Measurements from ENCODE around the gene CMSS1. TPM values are rescaled to one million over a fixed set of nuclear protein-coding genes. Genes with fewer than 3 reads are reported as not detected.

The CMSS1 gene
- 19.3 and 27.0 TPM in 2 replicates for total RNA-seq

GRCh38 chr3:99817437-99818240 lies at the start of gene CMSS1:
Gene CMSS1 (plus strand): TSS chr3:99817862.

DNA sequence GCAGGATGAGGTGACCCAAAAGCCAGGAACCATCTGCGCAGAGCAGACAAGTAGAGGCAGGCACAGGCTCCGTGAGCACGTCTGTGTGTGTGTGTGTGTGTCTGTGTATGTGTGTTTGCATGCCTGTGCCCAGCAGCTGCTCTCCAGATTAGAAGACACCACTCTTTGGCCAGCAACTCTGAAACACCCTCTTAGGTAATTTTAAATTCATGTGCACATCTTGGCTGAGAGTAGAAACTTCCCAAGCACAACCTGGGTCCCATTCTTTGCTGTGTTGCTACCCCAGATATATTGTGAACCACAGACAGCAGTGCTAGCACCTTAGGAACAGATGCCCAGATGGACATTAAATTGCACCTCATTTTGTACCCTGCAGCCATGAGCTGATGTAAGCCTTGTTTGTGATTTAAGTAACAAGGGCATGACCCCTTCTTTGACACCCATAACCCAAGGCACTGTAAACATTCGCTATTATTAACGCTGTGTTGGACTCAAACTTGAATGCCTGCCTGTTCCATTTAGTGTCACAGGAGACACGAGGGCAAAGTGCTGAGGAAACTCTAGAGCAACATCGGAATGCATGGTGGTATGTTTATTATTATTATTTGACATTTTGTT lies 296.9 kb downstream of the CMSS1 start, which contains the start of gene FILIP1L:
Gene FILIP1L, minus strand, starts transcription at position 89 of the 618 bp plus-strand sequence.

Other genes with a start within 250 kb of the CMSS1 start
- 0.34 and 4.0 TPM in 2 replicates for gene COL8A1, start 179.3 kb upstream of the CMSS1 start, total RNA-seq